ENCODE data around the gene AP3B1.

DNA sequence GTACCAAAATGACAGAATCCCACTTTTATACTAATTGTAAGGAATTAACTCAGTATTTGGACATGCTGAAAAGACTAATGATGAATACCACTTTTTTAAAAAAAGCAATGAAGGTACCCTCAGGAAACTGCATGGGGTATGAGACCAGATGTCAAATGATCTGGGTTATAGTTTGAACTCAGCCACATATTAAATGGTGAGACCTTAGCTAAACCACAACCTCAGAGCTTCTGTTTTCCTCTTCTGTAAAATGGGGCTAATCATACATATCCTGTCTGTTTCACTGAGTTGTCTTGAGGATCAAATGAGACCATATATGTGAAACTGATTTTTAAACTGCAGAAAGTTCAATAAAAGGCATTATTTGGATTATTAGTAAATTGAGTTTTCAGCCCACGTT lies 238.4 kb downstream of the AP3B1 start:
- TF ChIP-seq POLR2AphosphoS5 (IDR thresholded peaks at IDR 0.05; ENCODE audit: low read depth, low read length) (no peak), EP300 (IDR thresholded peaks at IDR 0.05; ENCODE audit: borderline replicate concordance in 1 of 2, low read depth in 1 of 2, low read length in 1 of 2) (no peak), NFIC (IDR thresholded peaks at IDR 0.05; ENCODE audit: borderline replicate concordance) (no peak), TEAD4 (IDR thresholded peaks at IDR 0.05; ENCODE audit: borderline replicate concordance, insufficient read depth) (no peak), EZH2phosphoT487 (IDR thresholded peaks at IDR 0.05; ENCODE audit: borderline replicate concordance, low read depth) (no peak), YY1 (IDR thresholded peaks at IDR 0.05; ENCODE audit: low read depth) (no peak)
- TF ChIP-seq, protein P1, sequence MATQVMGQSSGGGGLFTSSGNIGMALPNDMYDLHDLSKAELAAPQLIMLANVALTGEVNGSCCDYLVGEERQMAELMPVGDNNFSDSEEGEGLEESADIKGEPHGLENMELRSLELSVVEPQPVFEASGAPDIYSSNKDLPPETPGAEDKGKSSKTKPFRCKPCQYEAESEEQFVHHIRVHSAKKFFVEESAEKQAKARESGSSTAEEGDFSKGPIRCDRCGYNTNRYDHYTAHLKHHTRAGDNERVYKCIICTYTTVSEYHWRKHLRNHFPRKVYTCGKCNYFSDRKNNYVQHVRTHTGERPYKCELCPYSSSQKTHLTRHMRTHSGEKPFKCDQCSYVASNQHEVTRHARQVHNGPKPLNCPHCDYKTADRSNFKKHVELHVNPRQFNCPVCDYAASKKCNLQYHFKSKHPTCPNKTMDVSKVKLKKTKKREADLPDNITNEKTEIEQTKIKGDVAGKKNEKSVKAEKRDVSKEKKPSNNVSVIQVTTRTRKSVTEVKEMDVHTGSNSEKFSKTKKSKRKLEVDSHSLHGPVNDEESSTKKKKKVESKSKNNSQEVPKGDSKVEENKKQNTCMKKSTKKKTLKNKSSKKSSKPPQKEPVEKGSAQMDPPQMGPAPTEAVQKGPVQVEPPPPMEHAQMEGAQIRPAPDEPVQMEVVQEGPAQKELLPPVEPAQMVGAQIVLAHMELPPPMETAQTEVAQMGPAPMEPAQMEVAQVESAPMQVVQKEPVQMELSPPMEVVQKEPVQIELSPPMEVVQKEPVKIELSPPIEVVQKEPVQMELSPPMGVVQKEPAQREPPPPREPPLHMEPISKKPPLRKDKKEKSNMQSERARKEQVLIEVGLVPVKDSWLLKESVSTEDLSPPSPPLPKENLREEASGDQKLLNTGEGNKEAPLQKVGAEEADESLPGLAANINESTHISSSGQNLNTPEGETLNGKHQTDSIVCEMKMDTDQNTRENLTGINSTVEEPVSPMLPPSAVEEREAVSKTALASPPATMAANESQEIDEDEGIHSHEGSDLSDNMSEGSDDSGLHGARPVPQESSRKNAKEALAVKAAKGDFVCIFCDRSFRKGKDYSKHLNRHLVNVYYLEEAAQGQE (IDR thresholded peaks at IDR 0.05; ENCODE audit: low read depth, low read length): no peak
- TF ChIP-seq, protein P2, sequence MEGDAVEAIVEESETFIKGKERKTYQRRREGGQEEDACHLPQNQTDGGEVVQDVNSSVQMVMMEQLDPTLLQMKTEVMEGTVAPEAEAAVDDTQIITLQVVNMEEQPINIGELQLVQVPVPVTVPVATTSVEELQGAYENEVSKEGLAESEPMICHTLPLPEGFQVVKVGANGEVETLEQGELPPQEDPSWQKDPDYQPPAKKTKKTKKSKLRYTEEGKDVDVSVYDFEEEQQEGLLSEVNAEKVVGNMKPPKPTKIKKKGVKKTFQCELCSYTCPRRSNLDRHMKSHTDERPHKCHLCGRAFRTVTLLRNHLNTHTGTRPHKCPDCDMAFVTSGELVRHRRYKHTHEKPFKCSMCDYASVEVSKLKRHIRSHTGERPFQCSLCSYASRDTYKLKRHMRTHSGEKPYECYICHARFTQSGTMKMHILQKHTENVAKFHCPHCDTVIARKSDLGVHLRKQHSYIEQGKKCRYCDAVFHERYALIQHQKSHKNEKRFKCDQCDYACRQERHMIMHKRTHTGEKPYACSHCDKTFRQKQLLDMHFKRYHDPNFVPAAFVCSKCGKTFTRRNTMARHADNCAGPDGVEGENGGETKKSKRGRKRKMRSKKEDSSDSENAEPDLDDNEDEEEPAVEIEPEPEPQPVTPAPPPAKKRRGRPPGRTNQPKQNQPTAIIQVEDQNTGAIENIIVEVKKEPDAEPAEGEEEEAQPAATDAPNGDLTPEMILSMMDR (IDR thresholded peaks at IDR 0.05): no peak
- TF ChIP-seq, protein P3, sequence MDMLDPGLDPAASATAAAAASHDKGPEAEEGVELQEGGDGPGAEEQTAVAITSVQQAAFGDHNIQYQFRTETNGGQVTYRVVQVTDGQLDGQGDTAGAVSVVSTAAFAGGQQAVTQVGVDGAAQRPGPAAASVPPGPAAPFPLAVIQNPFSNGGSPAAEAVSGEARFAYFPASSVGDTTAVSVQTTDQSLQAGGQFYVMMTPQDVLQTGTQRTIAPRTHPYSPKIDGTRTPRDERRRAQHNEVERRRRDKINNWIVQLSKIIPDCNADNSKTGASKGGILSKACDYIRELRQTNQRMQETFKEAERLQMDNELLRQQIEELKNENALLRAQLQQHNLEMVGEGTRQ (IDR thresholded peaks at IDR 0.05; ENCODE audit: borderline replicate concordance, low read depth, low read length): no peak
